Thyroid gland (tissue), 4 donors: ENCODE measurements around the gene PADI1. TPM values are rescaled to one million over a fixed set of nuclear protein-coding genes. Genes with fewer than 3 reads are reported as not detected.

Source experiments
- DNase-seq, 2 donors: peaks; one replicate each; pipeline ENCODE4 v3.0.0-alpha.2; 2019
- H3K27ac ChIP-seq, 3 donors: fragments of 200-600 bp; sonication (generic); 1 replicate in 2 of 3; 2 replicates in 1 of 3; pipeline ENCODE4 v1.5.1; 2016 to 2019; ENCODE audit warnings: mild to moderate bottlenecking in 1 of 3, moderate library complexity in 1 of 3
- H3K27me3 ChIP-seq: fragments of 200-600 bp; sonication (generic); one replicate; pipeline ENCODE4 v1.5.1; 2019
- H3K36me3 ChIP-seq, 2 donors: fragments of 200-600 bp; sonication (generic); one replicate each; pipeline ENCODE4 v1.5.1; 2016 to 2019
- H3K4me1 ChIP-seq, 2 donors: fragments of 200-600 bp; sonication (generic); one replicate each; pipeline ENCODE4 v1.5.1; 2017 to 2019
- H3K4me3 ChIP-seq, 3 donors: fragments of 200-600 bp; sonication (generic); replicated peaks in 1 of 3; 1 replicate in 2 of 3; 2 replicates in 1 of 3; pipeline ENCODE4 v1.5.1; 2016; ENCODE audit warnings: mild to moderate bottlenecking in 1 of 3
- H3K9me3 ChIP-seq: fragments of 200-600 bp; sonication (generic); one replicate; pipeline ENCODE4 v1.5.1; 2017
- POLR2A ChIP-seq, 2 donors: fragments of 450-650 bp; IDR thresholded peaks; one replicate each; pipeline ENCODE4 v1.6.1; 2017; ENCODE audit warnings: antibody characterized with exemption in 2 of 2, mild to moderate bottlenecking in 2 of 2, moderate library complexity in 1 of 2
- WGBS, 2 donors: methylation state at CpG; one replicate each; pipeline ENCODE4 v1.1.5; 2017; 5-methylcytosine and 5-hydroxymethylcytosine counted together
- intact Hi-C: fragments of 100-400 bp; cut with DNase I; formaldehyde crosslinking; loops from one replicate; pipeline ENCODE4 v1.15.1; 2023
- total RNA-seq, 4 donors: library from RNA; depleted of rRNA; stranded (reverse); fragments of >200 nt; gene quantifications; one replicate each; pipeline ENCODE4 v1.2.3, GENCODE V29; 2016
- TF ChIP-seq, protein P1 (sequence below), 6 experiments: fragments of 200-600 bp in 3 of 6; fragments of 450-650 bp in 3 of 6; sonication (generic) in 3 of 6; IDR thresholded peaks; one replicate each; pipeline ENCODE4 v1.5.1; 2016 to 2019; ENCODE audit warnings: antibody characterized with exemption in 6 of 6, mild to moderate bottlenecking in 2 of 6, inconsistent platforms in 1 of 6, moderate library complexity in 1 of 6

The PADI1 gene
- total RNA-seq, 4 donors from 2014 or later, result not detected

DNA sequence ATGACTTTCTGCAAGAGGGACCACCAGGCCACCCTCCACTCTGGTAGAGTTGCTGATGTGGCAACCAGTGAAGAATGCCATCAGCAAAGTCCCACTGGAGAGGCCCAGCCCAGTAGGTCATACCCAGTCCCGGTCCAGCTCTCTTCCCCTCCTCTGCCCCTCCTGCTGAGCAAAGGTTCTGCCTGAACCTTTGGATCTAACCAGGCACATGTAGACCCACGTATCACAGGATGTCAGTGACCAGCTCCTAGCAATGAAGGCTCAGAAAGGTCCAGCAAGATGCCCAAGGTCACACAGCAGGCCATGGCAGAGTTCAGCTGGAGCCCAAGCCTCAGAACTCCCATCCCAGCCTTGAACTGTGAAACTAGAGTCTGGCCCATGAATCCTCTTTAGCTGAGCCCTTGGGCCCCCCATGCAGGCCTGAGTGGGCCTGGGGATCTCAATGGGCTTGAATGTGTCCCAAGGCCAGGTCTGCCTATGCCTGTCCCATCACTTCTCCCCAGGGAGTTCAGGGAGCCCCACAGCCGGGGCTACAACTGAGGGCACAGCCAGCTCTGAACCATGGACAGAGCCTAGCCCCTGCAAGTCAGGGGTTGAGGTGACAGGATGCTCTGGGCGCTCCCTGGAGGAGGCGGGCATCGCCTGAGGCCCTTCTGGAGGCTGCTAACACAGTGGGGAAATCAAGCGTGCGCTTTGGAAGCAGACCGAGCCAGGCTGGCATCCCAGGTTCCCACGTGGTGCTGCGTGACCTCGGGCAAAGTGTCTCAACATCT is 21.4 kb upstream of the PADI1 start:
- TF ChIP-seq, protein P1, sequence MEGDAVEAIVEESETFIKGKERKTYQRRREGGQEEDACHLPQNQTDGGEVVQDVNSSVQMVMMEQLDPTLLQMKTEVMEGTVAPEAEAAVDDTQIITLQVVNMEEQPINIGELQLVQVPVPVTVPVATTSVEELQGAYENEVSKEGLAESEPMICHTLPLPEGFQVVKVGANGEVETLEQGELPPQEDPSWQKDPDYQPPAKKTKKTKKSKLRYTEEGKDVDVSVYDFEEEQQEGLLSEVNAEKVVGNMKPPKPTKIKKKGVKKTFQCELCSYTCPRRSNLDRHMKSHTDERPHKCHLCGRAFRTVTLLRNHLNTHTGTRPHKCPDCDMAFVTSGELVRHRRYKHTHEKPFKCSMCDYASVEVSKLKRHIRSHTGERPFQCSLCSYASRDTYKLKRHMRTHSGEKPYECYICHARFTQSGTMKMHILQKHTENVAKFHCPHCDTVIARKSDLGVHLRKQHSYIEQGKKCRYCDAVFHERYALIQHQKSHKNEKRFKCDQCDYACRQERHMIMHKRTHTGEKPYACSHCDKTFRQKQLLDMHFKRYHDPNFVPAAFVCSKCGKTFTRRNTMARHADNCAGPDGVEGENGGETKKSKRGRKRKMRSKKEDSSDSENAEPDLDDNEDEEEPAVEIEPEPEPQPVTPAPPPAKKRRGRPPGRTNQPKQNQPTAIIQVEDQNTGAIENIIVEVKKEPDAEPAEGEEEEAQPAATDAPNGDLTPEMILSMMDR (IDR thresholded peaks at IDR 0.05), result no peak
- TF ChIP-seq POLR2A (IDR thresholded peaks at IDR 0.05), result no peak
- no peak overlapping the region for H3K4me3 ChIP-seq
- 82 to 85% methylated on average over 7 to 12 of the region's 12 CpGs for WGBS, 2 donors
- H3K27me3 ChIP-seq, result no peaks in the 10 kb centered on the region
- no peaks in the 10 kb centered on the region for H3K4me1 ChIP-seq
- H3K36me3 ChIP-seq, result no peaks in the 10 kb centered on the region
- intact Hi-C loops, result no loop called here
- no peaks in the 10 kb centered on the region for H3K9me3 ChIP-seq
- DNase-seq, result no peak
- H3K27ac ChIP-seq, result no peak overlapping the region

DNA sequence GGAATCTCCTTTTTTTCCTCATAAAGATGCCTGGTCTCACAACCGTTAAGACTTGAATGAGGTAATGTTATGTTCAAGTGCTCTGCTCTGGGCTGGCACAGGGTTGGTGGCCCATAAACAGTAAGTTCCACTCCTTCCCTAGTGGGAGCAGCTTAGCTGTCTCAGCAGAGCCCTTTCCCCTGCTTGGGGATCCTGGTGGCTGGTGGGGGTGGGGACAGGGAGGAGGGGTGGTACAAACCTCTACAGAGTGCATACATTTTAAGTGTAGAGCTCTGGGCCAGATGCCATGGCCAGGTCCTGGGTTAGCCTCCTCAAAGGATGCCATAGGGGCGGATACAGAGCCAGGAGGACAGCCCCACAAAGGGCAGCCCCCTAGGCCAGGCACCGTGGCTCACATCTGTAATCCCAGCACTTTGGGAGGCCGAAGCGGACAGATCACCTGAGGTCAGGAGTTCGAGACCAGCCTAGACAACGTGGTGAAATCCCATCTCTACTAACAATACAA is 20.7 kb upstream of the PADI1 start:
- no peak for DNase-seq
- Histone ChIP-seq H3K4me1 (no peaks in the 10 kb centered on the region), H3K36me3 (no peaks in the 10 kb centered on the region), H3K4me3 (no peak overlapping the region), H3K27me3 (no peaks in the 10 kb centered on the region), H3K9me3 (no peaks in the 10 kb centered on the region), H3K27ac (no peak overlapping the region)
- WGBS, 2 donors, result 68 to 77% methylated on average over 7 of the region's 7 CpGs
- TF ChIP-seq, protein P1 (IDR thresholded peaks at IDR 0.05), result no peak
- no peak for TF ChIP-seq POLR2A (IDR thresholded peaks at IDR 0.05)
- intact Hi-C loops, result no loop called here

DNA sequence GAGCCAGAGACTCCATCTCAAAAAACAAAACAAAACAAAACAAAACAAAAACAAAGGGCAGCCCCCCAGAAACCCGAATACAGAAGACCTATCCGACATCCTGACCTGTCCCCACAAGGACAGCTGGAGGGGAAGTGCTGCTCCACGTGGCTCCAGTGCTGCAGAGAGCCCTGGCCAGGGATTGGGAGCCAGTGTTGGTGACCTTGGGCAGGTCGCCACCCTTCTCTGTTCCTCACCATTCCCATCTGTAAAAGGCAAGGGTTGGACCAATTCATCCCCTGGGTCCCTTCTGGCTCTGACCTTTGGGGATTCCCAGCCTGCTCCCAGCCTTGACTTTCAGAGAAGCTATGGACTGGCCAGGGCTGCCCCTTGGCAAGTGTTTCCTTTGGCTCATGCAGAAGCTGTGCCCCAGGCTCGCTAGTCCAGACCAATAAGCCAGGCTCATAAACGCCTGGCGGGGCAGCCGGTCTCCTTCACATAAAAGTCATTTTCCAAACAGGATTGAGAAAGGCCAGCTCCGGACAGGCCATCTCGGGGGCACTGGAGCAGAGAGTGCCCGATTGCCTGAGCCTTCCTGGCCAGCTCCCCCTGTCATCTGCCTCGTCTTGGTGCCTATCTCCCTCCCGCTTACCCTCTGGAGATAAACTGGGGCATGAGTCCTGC is 20.0 kb upstream of the PADI1 start:
- WGBS, 2 donors, result 71 to 76% methylated on average over 7 to 13 of the region's 13 CpGs
- H3K4me1 ChIP-seq, result no peaks in the 10 kb centered on the region
- no peaks in the 10 kb centered on the region for H3K9me3 ChIP-seq
- no peaks in the 10 kb centered on the region for H3K27me3 ChIP-seq
- TF ChIP-seq, protein P1 (IDR thresholded peaks at IDR 0.05), result no peak
- TF ChIP-seq POLR2A (IDR thresholded peaks at IDR 0.05), result no peak
- H3K36me3 ChIP-seq, result no peaks in the 10 kb centered on the region
- H3K27ac ChIP-seq, result no peak overlapping the region
- no peak for DNase-seq
- intact Hi-C loops, result no loop called here
- H3K4me3 ChIP-seq, result no peak overlapping the region

DNA sequence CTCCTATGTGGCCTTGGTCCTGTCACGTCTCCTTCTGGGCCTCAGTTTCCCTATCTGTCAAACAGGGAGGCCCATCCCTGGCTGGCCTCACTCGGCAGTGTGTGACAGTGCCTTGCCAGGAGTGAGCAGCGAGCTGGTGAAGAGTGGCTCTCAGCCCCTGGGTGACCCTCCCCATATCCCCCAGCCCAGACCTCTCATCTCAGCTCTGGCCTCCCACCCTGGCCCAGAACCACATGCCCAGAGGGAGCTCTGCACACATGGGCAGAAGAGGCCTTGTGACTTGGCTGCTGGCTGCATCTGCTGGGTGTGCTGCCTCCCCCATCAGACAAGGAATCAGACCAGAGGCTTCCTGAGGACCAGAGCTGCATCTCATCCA is 19.5 kb upstream of the PADI1 start:
- Histone ChIP-seq H3K9me3 (no peaks in the 10 kb centered on the region), H3K4me3 (no peak overlapping the region), H3K27me3 (no peaks in the 10 kb centered on the region), H3K4me1 (no peaks in the 10 kb centered on the region), H3K27ac (no peak overlapping the region), H3K36me3 (no peaks in the 10 kb centered on the region)
- no peak for TF ChIP-seq POLR2A (IDR thresholded peaks at IDR 0.05)
- TF ChIP-seq, protein P1 (IDR thresholded peaks at IDR 0.05), result no peak
- WGBS, 2 donors, result 75 to 86% methylated on average over 1 to 3 of the region's 3 CpGs
- intact Hi-C loops, result no loop called here
- DNase-seq, result no peak
